HT-29 (cell line): ENCODE data around the gene ENOSF1. TPM values are rescaled to one million over a fixed set of nuclear protein-coding genes. Genes with fewer than 3 reads are reported as not detected.

Experiments
- DNase-seq: peaks from one replicate; pipeline ENCODE4 v3.0.0-alpha.2; 2015; ENCODE audit warnings: low spot score
- total RNA-seq: library from RNA; depleted of rRNA; stranded (reverse); fragments of >200 nt; shearing (Covaris generic); gene quantifications from 2 replicates; pipeline ENCODE4 v1.2.3, GENCODE V29; 2014; rRNA removed

ENOSF1 gene
- total RNA-seq, 1 experiment from 2014 or later: 85.1 TPM

- no peak for DNase-seq
Observed at GRCh38 chr18:635171-635570, 77.3 kb downstream of the ENOSF1 start.

- no peak for DNase-seq
Observed at GRCh38 chr18:634551-635045, 77.8 kb downstream of the ENOSF1 start.

- DNase-seq: no peak
Observed at GRCh38 chr18:631560-631959, 80.9 kb downstream of the ENOSF1 start.

- DNase-seq: no peak
Observed at GRCh38 chr18:629269-630150, 82.9 kb downstream of the ENOSF1 start.

- no peak for DNase-seq
Observed at GRCh38 chr18:627231-627630, 85.2 kb downstream of the ENOSF1 start.

- peak; percentile 86 for DNase-seq
Observed at GRCh38 chr18:623761-624620, 88.4 kb downstream of the ENOSF1 start.

GRCh38 chr18:622289-622688 lies 90.1 kb downstream of the ENOSF1 start:
- no peak for DNase-seq

- no peak for DNase-seq
Observed at GRCh38 chr18:621291-622043, 91.0 kb downstream of the ENOSF1 start.

Other genes with a start within 250 kb of the ENOSF1 start
- not detected in 2 replicates for gene COLEC12, start 211.9 kb downstream of the ENOSF1 start, total RNA-seq
- not detected in 2 replicates for gene CETN1, start 132.2 kb downstream of the ENOSF1 start, total RNA-seq
- gene CLUL1, start 115.6 kb downstream of the ENOSF1 start, total RNA-seq: not detected in 2 replicates
- gene TYMS, start 55.0 kb downstream of the ENOSF1 start, total RNA-seq: 49.2 and 56.4 TPM in 2 replicates
- gene YES1, start 99.6 kb upstream of the ENOSF1 start, total RNA-seq: 48.4 and 66.6 TPM in 2 replicates
- not detected in 2 replicates for gene ADCYAP1, start 192.2 kb upstream of the ENOSF1 start, total RNA-seq